Activated T-cell treated with anti-CD3 and anti-CD28 coated beads, Interleukin-2, amount 50 U/mL, for 48 hours (primary cell): Measurements from ENCODE around the gene SLC2A5.
A peak's percentile ranks its signal among the peaks of the same experiment; 100 is the strongest.
"Not testable (repeated sequence)": the region's sequence is repeated elsewhere in the genome, so short reads cannot be mapped to it uniquely, and the experiment has no call there.

Source experiments
- DNase-seq, 2 experiments: peaks; one replicate each; pipeline ENCODE4 v3.0.0-alpha.2; 2020

The SLC2A5 gene

GRCh38 chr1:9069326-9070100 lies at the start of gene SLC2A5:
Gene SLC2A5 (minus strand): TSS chr1:9069635. CDS start chr1:9069536, 99 bp downstream.
- DNase-seq: no peak

- no peak for DNase-seq
Observed at GRCh38 chr1:9118186-9118585, 48.8 kb upstream of the SLC2A5 start.

GRCh38 chr1:9115351-9116205 lies 46.1 kb upstream of the SLC2A5 start:
- DNase-seq: no peak

GRCh38 chr1:9112961-9113880 lies 43.8 kb upstream of the SLC2A5 start:
- DNase-seq: no peak

GRCh38 chr1:9111957-9112356 lies 42.5 kb upstream of the SLC2A5 start:
- DNase-seq: peak; percentile 41 to 53

- no peak for DNase-seq
Observed at GRCh38 chr1:9111357-9111691, 41.9 kb upstream of the SLC2A5 start.

- peak; percentile 91 to 92 for DNase-seq
Observed at GRCh38 chr1:9110669-9111356, 41.4 kb upstream of the SLC2A5 start.

GRCh38 chr1:9108056-9108665 lies 38.7 kb upstream of the SLC2A5 start:
- DNase-seq: no peak

GRCh38 chr1:9107136-9107535 lies 37.7 kb upstream of the SLC2A5 start:
- no peak for DNase-seq

GRCh38 chr1:9106286-9106685 lies 36.9 kb upstream of the SLC2A5 start:
- no peak for DNase-seq

GRCh38 chr1:9105336-9105867 lies 36.0 kb upstream of the SLC2A5 start:
- DNase-seq: no peak

- DNase-seq: no peak
Observed at GRCh38 chr1:9101510-9102146, 32.2 kb upstream of the SLC2A5 start.

GRCh38 chr1:9100471-9101043 lies 31.1 kb upstream of the SLC2A5 start:
- no peak for DNase-seq

GRCh38 chr1:9099555-9099954 lies 30.1 kb upstream of the SLC2A5 start:
- DNase-seq: no peak

- no peak for DNase-seq
Observed at GRCh38 chr1:9097947-9098705, 28.7 kb upstream of the SLC2A5 start.

GRCh38 chr1:9095818-9096217 lies 26.4 kb upstream of the SLC2A5 start:
- DNase-seq: no peak

- not testable (repeated sequence) for DNase-seq
Observed at GRCh38 chr1:9093996-9094595, 24.7 kb upstream of the SLC2A5 start.

- no peak for DNase-seq
Observed at GRCh38 chr1:9093581-9093980, 24.1 kb upstream of the SLC2A5 start.

GRCh38 chr1:9093091-9093490 lies 23.7 kb upstream of the SLC2A5 start:
- DNase-seq: no peak

- DNase-seq: no peak
Observed at GRCh38 chr1:9088807-9089206, 19.4 kb upstream of the SLC2A5 start.
